GM19463 (cell line): ENCODE results near the gene TSC2.

Experiments used
- ATAC-seq: cut with Tn5 transposase; IDR thresholded peaks from one replicate; pipeline ENCODE4 v1.9.1; 2021; ENCODE audit warnings: mild to moderate bottlenecking, moderate library complexity; ENCODE audit not compliant: unreplicated experiment

TSC2 gene

DNA sequence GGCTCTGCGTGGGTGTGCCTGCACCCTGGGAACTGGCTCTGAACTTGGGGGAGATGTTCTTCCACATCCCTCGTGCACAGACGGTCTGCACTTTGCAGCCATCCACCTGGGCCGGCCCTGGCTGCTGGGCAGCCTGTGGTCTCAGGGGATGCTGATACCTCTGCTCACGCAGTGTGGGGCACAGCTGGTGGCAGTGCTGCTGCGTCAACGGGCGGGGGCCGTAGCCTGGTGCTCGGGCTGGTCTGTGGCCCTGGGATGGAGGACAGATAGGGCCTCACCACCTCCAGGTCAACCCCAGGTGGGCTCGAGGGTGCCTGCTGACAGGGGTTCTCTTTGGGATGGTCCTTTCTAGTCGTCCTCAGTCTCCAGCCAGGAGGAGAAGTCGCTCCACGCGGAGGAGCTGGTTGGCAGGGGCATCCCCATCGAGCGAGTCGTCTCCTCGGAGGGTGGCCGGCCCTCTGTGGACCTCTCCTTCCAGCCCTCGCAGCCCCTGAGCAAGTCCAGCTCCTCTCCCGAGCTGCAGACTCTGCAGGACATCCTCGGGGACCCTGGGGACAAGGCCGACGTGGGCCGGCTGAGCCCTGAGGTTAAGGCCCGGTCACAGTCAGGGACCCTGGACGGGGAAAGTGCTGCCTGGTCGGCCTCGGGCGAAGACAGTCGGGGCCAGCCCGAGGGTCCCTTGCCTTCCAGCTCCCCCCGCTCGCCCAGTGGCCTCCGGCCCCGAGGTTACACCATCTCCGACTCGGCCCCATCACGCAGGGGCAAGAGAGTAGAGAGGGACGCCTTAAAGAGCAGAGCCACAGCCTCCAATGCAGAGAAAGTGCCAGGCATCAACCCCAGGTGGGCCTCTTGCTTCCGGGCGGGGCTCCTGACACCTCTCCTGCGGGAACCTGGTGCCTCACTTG is 36.3 kb downstream of the TSC2 start:
- ATAC-seq: no peak

DNA sequence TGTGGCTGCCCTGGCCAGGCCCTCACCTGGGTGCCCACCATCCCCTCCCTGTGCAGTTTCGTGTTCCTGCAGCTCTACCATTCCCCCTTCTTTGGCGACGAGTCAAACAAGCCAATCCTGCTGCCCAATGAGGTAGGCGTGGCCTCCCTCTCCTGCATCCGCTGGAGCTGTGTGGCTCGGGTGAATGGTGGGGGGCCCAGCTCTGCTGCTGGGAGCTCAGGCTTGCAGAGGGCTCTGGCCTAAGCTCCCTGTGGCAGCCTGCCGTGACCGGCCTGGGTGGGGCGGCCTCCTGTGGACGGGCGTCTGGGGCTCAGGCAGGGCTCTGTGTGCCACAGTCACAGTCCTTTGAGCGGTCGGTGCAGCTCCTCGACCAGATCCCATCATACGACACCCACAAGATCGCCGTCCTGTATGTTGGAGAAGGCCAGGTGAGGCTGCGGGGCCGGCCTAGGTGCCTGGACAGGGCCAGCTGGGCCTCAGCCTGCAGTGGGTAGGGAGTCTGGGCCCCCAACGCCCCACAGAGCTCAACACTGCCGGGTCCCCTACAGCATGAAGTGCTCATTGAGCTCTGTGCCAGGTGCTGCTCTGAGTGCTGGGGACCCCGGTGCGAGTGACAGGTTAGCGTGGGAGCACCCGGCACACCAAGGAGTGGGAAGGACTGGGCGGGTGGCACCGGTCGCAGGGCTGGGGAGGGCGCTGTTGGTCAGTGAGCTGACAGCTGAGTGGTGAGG is 37.3 kb downstream of the TSC2 start:
- no peak for ATAC-seq

DNA sequence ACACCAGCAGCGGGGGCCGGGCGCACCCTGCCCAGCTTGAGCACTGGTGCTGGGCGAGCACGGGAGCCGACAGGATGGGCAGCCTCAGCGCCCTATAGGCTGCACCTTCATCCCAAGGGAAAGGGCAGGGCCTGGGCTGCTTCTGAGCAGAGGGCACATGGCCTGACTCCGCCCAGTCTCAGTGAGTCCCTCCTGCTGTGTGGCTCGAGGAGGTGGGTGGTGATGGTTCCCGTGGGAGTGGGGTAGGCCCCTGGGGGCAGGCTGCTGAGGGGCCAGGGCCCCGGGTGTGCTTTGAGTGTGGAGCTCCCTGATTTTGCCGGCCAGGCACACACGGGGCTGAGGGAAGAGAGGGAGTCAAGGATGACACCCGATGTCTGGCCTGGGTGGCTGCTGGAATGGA is 37.9 kb downstream of the TSC2 start:
- ATAC-seq: no peak

DNA sequence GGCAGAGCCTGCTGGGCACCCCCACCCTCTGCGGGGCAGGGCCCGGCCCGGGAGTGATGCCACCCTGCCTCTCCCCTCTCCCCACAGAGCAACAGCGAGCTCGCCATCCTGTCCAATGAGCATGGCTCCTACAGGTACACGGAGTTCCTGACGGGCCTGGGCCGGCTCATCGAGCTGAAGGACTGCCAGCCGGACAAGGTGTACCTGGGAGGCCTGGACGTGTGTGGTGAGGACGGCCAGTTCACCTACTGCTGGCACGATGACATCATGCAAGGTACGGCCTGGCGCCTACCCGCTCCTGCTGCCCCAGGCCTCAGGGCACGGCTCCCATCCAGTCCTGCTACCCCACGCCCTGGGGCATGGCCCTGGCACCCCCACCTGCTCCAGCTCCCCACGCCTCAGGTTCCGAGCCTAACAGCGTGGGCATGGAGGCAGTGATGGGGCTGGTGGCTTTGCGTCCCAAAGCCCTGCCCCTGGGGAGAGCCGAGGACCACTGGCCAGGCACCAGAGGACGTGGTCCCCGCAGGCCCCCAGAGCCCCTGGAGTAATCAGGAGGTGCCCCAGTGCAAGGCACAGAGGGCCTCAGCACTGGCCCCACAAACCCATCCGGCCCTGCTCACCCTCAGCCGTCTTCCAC is 38.4 kb downstream of the TSC2 start:
- ATAC-seq: no peak

DNA sequence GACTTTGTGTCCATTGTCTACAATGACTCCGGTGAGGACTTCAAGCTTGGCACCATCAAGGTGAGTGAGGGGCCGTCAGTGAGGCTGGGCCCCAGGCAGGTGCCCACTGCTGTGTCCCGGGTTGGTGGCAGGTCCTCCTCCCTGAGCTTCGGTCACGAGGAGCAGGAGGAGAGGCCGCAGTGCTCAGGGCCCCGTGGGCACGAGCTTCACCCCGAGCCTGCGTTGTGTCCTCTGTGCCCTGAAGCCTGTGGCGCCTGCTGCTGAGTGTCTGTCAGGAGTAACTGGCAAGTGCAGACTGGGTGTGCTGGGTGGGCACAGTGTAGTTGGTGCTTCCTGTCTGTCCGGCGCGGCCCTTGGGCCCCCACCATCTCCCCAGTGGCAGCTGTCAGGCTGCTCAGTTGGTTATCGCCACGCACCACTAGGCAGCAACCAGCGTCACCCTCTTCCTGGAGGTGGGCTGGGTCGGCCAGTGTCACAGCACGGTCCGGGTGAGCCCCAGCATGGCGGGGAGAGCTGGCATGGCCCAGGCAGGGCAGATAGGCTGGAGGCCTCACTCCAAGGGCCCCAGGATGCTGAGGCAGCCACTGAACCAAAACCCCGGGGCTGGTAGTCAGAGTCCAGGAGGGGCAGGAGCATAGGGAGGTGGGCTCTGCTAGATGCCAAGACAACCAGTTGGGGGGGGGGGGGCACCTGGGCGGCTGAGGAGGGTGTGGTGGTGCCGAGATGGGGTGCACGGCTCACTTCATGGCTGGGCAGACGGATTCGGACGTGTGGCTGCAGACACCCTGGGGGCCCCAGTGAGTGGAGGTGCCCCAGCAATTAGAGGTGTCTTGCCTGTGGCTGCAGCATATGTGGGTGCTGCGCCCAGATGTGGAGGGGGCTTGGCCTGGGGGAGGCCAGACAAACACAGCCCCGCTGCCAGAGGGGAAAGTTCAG is 39.3 kb downstream of the TSC2 start:
- ATAC-seq: no peak

DNA sequence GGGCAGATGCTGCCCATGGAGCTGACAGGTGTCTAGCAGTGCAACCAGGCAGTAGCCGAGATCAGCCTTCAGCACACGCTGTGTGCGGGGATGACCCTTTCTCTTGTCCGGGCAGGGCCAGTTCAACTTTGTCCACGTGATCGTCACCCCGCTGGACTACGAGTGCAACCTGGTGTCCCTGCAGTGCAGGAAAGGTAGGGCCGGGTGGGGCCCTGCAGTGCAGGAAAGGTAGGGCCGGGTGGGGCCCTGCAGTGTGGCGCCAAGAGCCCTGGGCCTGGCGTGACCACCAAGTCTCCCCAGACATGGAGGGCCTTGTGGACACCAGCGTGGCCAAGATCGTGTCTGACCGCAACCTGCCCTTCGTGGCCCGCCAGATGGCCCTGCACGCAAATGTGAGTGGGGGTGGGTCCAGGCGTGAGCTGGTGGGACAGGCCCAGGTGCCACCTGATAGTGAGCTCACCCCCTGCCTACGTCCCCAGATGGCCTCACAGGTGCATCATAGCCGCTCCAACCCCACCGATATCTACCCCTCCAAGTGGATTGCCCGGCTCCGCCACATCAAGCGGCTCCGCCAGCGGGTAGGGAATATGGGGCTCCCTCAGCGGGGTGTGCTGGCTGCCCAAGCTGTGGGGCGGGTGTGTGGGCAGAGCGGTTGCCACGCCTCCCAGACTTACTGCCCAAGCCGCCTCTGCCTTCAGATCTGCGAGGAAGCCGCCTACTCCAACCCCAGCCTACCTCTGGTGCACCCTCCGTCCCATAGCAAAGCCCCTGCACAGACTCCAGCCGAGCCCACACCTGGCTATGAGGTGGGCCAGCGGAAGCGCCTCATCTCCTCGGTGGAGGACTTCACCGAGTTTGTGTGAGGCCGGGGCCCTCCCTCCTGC is 40.2 kb downstream of the TSC2 start:
- no peak for ATAC-seq

DNA sequence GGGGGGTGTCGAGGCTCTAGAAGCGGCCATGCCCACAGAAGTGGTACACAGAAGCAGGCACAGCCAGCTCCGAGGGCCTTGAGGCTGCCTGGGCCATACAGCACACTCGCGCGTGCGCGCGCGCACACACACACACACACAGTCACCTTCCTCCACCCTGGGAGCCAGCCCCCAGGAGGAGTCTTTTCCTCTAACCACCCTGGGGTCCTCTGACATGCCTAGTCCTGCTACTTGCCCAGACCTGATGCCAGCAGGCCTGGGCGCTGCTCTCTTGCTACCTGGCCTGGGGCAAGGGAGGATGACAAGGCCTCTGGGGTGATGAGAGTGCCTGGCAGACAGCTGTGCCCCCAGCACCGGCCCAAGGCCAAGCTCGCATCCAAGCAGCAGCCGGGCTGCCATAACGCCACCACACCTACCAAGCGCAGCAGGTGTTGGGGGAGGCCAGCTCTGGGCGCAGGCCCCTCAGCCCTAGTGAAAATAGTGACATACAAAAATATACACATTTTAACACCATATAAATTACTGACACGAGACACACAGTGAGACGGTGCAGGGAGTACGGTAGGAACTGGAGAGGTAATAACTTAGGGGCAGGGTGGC is 41.1 kb downstream of the TSC2 start:
- ATAC-seq: no peak

DNA sequence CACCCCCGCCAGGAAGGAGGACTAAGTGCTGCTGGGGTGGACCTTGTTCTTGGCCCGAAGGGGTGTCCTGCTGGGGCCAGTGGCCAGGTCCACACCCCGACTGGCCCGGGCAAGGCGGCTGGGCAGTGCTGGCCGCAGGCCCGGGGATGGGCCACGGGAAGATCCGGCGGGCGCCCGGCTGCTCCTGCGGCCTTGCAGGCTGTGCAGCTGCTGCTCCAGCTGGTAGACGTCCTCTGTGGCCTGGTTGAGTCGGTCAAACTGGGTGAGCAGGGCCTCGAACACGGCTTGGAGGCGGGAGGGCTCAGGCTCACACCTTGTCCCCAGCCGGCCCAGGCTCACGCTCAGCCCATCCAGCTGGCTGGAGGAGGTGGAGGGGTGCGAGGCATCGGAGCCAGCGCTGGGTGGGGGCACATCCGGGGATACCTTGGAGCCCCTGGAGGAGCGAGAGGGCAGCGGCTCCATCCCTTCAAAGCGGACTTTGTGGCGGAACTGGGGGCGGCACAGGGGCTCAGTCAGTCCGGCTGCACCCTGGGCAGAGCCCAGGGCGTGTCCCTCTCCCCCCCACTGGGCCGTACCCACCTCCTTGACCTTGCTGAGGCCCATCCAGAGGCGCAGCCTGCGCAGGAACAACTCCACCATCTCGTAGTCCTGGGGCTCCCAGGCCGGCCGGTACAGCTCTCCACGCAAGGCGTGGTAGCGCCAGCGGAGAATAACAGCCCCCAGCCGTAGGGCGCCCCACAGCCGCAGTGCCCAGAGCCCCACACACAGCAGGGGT is 42.1 kb downstream of the TSC2 start:
- ATAC-seq: no peak

DNA sequence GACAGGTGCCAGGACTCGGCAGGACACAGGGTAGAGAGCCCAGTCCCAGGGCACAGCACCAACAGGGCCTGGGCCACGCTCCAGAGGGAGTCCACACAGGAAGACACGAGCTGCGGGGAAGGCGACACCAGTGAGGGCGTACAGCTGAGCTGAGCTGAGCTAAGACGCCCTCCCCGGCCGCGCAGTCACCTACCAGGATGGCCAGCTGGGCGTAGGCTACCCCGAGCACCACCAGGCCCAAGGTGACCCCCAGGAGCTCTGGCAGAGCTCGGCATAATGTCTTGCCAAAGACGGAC is 42.6 kb downstream of the TSC2 start:
- ATAC-seq: no peak

DNA sequence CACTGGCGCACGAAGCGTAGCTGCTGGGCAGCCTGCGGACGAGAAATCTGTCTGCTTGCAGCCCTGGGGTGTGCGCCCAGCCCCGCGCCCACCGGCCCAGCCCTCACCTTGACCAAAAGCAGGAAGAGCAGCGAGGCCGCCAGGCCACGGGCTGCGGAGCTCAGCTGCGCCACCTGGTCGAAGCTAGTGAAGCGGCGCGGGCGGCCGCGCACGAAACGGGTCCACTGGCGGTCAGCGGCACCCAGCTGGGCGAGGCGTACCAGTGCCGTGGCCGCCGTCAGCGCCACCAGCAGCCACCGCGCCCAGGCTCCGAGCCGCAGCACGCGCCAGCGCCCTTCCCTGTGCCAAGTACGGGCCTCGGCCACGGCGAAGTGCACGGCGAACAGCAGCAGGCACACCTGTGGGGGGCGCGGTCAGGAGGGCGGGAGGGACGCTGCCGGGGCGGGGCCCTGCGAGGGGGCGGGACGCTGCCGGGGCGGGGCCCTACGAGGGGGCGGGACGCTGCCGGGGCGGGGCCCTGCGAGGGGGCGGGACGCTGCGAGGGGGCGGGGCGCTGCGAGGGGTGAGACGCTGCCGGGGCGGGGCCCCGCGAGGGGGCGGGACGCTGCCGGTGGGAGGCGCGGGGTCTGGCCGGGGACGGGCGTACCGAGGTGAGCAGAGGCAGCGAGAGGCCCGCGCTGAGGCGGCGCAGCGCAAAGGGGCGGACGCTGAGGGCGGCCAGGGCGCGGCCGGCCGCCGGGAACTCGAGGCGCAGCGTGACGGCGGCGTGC is 43.2 kb downstream of the TSC2 start:
- ATAC-seq: no peak

DNA sequence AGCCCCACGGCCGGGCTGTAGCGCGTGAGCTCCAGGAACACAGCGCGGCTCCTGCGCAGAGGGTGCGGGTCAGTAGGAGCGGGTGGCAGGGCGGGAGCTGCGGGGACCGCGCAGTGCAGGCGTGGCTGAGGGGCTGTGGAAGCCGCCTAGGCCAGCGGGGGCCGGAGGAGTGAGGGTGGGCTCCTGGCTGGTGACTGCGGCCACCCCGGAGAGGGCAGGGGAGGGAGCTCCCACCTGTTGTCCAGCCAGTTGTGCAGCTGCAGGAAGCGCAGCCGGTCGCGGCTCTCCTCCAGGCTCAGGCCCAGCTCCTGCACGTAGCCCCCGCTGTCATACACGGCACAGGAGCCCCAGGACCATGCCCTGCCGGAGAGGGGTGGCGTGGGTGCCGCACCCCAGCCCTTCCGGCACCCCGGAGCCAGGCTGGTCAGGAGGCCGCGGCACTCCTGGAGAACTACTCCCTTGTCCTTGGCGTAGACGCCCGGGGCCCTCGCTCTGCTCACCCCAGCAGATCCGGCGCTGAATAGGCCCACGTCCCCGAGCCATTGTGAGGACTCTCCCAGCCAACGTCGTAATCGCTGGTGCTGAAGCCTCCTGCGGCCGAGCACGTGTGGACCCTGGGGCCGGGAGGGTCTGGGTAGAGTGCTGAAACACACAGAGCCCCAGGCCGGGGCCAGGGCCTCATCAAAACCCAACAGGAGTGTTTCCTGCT is 43.9 kb downstream of the TSC2 start:
- no peak for ATAC-seq

DNA sequence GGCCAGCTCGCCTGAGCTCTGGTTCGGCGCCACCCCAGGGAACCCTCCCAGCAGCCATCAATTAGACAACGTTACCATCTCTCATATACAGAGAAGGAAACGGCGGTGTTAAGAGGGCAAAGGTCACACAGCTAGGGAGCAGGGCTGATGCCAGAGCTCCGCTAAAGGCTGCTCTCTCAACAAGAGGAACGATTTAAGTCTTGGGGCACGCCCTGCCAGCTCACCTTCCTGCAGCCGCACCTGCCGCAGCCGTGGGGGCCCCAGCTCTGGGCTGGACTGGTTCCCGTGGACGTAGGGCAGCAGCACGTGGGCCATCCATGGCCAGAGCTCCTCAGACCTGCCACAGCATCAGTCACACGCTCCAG is 44.5 kb downstream of the TSC2 start:
- ATAC-seq: no peak

DNA sequence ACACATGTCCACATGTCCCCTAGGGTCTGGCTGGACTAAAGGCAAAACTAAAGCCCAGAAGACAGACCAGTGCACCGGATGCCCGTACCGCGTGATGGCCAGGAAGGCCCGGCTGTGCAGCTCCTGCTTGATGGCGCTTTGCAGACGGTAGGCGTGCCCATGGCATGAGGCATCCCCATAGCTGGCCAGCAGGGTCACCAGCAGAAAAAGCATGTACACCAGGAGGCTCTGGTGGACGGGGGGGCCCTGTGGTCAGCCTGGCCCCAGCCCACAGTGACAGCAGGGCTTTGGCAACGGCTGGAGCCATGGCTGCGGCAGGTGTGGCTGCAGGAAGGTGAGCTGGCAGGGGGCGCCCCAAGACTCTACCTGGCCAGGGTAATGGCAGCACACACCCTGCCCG is 45.1 kb downstream of the TSC2 start:
- ATAC-seq: no peak

DNA sequence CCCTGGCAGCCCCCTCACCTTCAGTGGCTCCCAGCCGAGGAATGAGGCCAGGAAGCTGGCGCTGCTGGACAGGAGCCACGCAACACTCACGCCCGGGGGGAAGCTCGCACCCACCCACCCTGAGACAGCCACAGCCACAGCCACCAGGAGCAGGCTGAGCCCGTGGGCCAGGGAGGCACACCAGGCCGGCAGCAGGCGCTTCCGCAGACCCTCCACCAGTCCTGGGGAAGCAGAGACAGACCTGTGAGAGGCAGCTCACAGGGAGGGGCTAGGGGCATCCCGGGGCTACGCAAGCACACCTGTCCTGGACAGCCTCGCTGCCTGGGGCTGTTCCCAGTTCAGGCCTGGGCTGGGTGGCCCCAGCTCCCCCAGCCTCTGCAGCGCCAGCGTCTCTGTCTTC is 46.0 kb downstream of the TSC2 start:
- no peak for ATAC-seq

DNA sequence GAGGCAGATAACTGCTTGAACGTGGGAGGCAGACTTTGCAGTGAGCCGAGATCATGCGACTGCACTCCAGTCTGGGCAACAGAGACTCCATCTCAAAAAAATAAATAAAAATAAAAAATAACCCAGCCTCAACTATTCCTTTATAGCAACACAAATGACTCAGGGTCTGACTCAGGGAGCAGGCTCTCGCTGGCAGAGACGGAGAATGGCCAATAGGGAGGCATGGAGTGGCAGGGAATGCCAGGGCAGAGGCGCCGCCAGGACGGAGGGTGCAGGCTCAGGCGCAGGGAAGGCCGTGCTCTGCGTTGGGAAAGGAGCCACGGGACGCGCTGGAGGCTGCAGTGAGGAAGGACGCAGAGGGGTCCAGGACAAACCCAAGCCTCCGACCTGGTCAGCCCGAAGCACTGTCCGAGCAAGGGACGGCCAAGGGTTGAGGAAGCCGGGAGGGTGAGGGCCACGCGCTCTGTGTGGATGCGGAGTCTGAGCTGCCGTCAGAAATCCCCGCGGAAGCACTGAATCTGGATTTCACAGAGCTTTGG is 47.6 kb downstream of the TSC2 start:
- ATAC-seq: no peak

DNA sequence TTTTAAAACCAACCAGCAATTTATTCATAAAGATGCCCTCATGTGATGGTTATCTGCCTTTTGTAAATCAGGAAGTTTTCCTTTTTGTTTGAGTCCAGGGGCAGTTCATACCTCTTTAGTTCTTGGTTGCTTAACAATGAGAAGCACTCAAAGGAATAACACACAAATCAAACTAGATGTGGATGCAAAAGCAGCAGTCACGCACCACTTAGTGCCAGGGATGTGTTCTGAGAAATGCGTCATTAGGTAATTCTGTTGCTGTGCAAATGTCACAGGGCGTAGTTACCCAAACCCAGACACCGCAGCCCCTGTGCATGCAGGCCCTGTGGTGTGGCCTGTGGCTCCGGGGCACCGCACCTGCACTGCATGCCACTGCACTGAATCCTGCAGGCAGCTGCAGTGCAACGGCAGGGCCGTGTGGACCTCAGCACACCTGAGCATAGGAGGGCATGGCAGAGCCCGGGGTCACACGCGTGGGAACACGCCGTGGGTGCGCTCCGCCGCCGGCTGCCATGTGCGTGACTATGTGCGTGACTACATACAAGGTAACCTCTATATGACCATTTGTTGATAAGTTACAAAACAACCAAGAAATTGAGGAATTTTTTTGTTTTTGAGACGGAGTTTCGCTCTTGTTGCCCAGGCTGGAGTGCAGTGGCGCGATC is 48.3 kb downstream of the TSC2 start:
- ATAC-seq: no peak
